Endodermal cell (in vitro differentiated cells): Measurements from ENCODE around the gene NBAS. TPM values are rescaled to one million over a fixed set of nuclear protein-coding genes. Genes with fewer than 3 reads are reported as not detected.

Source experiments
- DNase-seq: peaks from one replicate; pipeline ENCODE4 v3.0.0-alpha.2; 2017
- H3K27ac ChIP-seq: 2 replicates; pipeline ENCODE4 v1.5.1; 2013; ENCODE audit warnings: mild to moderate bottlenecking, low read depth, low read length, moderate library complexity
- H3K27me3 ChIP-seq: 2 replicates; pipeline ENCODE4 v1.6.1; 2013; ENCODE audit warnings: mild to moderate bottlenecking, low read length, moderate library complexity; ENCODE audit not compliant: insufficient read depth, control insufficient read depth, poor library complexity, severe bottlenecking
- H3K36me3 ChIP-seq: 2 replicates; pipeline ENCODE4 v1.7.0; 2013; ENCODE audit warnings: mild to moderate bottlenecking, low read length, moderate library complexity; ENCODE audit not compliant: control insufficient read depth, insufficient read depth
- H3K4me1 ChIP-seq: one replicate; pipeline ENCODE4 v1.7.0; 2013; ENCODE audit warnings: low read length; ENCODE audit not compliant: control insufficient read depth, insufficient read depth
- H3K4me3 ChIP-seq: 2 replicates; pipeline ENCODE4 v1.5.1; 2013; ENCODE audit warnings: mild to moderate bottlenecking, low read length, moderate library complexity
- H3K9ac ChIP-seq: 2 replicates; pipeline ENCODE4 v1.6.1; 2013; ENCODE audit warnings: mild to moderate bottlenecking, low read length, moderate library complexity; ENCODE audit not compliant: poor library complexity, severe bottlenecking; ENCODE audit errors: extremely low read depth
- H3K9me3 ChIP-seq: 2 replicates; pipeline ENCODE4 v1.6.1; 2013; ENCODE audit warnings: mild to moderate bottlenecking, low read length, moderate library complexity; ENCODE audit not compliant: control insufficient read depth
- H3K27ac Mint-ChIP-seq: 2 replicates; pipeline ENCODE4 v1.8.0; 2020; ENCODE audit warnings: mixed read lengths
- H3K27me3 Mint-ChIP-seq: 2 replicates; pipeline ENCODE4 v1.8.0; 2021; ENCODE audit warnings: mild to moderate bottlenecking, mixed read lengths; ENCODE audit not compliant: insufficient read depth
- H3K36me3 Mint-ChIP-seq: 2 replicates; pipeline ENCODE4 v1.8.0; 2020; ENCODE audit warnings: low read depth, mixed read lengths
- H3K4me1 Mint-ChIP-seq: 2 replicates; pipeline ENCODE4 v1.8.0; 2020; ENCODE audit warnings: mixed read lengths
- H3K4me3 Mint-ChIP-seq: 2 replicates; pipeline ENCODE4 v1.8.0; 2020; ENCODE audit warnings: mild to moderate bottlenecking, moderate library complexity, mixed read lengths
- H3K9me3 Mint-ChIP-seq: 2 replicates; pipeline ENCODE4 v1.8.0; 2020; ENCODE audit warnings: mild to moderate bottlenecking, mixed read lengths
- WGBS, 2 experiments: methylation state at CpG; one replicate each; pipeline versions ENCODE4 v1.1.5 to v1.1.7; 2013; ENCODE audit warnings: missing lambda C conversion rate in 2 of 2, mixed read lengths in 1 of 2; ENCODE audit not compliant: insufficient coverage in 1 of 2, insufficient read length in 1 of 2; 5-methylcytosine and 5-hydroxymethylcytosine counted together
- total RNA-seq, 2 donors: library from RNA; stranded (reverse); fragmentation: NEBNext Ultra II Directional in 1 of 2; extraction: Animal tissue kit (Norgen Biotek cat#: 25700) in 1 of 2; gene quantifications; 2 replicates in 1 of 2; 3 replicates in 1 of 2; pipeline ENCODE4 v1.2.1, GENCODE V29; 2021
- TF ChIP-seq, protein P1 (sequence below): fragments of 200-600 bp; sonication (generic); conservative IDR thresholded peaks from 2 replicates; pipeline ENCODE4 v1.5.0; 2021; ENCODE audit warnings: antibody characterized with exemption, mild to moderate bottlenecking

NBAS gene
- total RNA-seq, 2 donors from 2014 or later = 47.4 to 54.7 TPM

DNA sequence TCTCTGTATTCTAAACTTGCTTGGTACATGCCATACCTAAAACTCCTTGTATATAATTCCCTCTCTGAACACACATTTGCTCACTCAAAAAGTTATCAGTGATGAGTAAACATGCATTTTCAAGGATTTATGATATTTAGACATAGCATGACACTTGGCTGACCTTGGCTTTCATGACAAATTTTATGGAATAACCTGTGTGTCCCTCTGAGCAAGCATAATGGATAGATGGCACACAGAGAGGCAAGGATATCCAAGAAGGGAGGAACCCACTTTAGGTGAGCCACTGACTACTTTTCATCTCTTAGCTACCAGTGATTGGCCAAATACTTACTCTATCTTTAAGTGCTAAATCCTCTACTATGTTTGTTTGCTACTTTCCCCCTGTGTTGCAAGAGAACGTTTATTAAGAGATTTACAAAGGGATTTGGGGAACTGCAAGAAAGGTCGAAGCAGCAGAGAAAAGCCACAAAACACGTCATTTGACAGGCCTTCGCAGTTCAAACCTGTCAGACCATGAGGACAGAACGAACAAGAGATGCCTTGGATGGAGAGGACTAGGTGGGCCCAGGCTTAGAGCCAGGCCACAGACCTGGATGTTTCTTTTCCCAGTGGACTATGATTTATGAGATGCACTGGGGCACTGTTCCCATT is 379.9 kb downstream of the NBAS start:
- Mint-ChIP-seq H3K36me3 (peaks cover 2% of the 10 kb centered on the region), H3K27ac (no peak overlapping the region), H3K4me1 (peaks cover 48% of the 10 kb centered on the region), H3K27me3 (no peaks in the 10 kb centered on the region), H3K9me3 (no peaks in the 10 kb centered on the region), H3K4me3 (no peak overlapping the region)
- 77 to 81% methylated on average over 5 of the region's 5 CpGs for WGBS, 2 experiments
- TF ChIP-seq, protein P1, sequence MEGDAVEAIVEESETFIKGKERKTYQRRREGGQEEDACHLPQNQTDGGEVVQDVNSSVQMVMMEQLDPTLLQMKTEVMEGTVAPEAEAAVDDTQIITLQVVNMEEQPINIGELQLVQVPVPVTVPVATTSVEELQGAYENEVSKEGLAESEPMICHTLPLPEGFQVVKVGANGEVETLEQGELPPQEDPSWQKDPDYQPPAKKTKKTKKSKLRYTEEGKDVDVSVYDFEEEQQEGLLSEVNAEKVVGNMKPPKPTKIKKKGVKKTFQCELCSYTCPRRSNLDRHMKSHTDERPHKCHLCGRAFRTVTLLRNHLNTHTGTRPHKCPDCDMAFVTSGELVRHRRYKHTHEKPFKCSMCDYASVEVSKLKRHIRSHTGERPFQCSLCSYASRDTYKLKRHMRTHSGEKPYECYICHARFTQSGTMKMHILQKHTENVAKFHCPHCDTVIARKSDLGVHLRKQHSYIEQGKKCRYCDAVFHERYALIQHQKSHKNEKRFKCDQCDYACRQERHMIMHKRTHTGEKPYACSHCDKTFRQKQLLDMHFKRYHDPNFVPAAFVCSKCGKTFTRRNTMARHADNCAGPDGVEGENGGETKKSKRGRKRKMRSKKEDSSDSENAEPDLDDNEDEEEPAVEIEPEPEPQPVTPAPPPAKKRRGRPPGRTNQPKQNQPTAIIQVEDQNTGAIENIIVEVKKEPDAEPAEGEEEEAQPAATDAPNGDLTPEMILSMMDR = no peak
- Histone ChIP-seq H3K36me3 (no peaks in the 10 kb centered on the region), H3K4me3 (no peak overlapping the region), H3K4me1 (peaks cover 28% of the 10 kb centered on the region), H3K9me3 (no peaks in the 10 kb centered on the region), H3K27me3 (no peaks in the 10 kb centered on the region), H3K9ac (no peak overlapping the region), H3K27ac (no peak overlapping the region)
- DNase-seq = no peak

DNA sequence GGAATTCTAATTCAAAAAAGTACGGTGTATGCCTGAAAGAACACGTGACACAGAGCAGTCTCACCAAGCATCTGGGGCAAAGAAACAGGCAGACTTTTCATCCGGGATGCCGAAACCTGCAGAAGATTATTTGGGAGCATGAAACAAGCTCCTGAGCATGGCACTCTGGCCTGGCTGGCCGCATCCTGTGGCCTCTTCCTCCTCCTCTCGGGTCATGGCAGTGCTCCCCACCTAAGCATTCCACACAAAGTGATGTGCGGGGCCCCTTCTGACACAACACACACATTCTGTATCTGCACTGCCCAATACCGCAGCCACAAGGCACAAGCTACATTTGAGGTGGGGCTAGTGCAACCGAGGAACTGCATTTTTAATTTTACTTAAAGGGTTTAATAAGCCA is 380.8 kb downstream of the NBAS start:
- Histone ChIP-seq H3K27me3 (no peaks in the 10 kb centered on the region), H3K36me3 (no peaks in the 10 kb centered on the region), H3K9me3 (no peaks in the 10 kb centered on the region), H3K4me3 (no peak overlapping the region), H3K4me1 (peaks cover 27% of the 10 kb centered on the region), H3K27ac (no peak overlapping the region), H3K9ac (no peak overlapping the region)
- TF ChIP-seq, protein P1 = no peak
- no peaks in the 10 kb centered on the region for H3K9me3 Mint-ChIP-seq
- no peak for DNase-seq
- H3K4me1 Mint-ChIP-seq = peaks cover 46% of the 10 kb centered on the region
- peaks cover 2% of the 10 kb centered on the region for H3K36me3 Mint-ChIP-seq
- no peaks in the 10 kb centered on the region for H3K27me3 Mint-ChIP-seq
- H3K27ac Mint-ChIP-seq = no peak overlapping the region
- WGBS, 2 experiments = 92 to 93% methylated on average over 4 to 9 of the region's 9 CpGs
- H3K4me3 Mint-ChIP-seq = no peak overlapping the region

DNA sequence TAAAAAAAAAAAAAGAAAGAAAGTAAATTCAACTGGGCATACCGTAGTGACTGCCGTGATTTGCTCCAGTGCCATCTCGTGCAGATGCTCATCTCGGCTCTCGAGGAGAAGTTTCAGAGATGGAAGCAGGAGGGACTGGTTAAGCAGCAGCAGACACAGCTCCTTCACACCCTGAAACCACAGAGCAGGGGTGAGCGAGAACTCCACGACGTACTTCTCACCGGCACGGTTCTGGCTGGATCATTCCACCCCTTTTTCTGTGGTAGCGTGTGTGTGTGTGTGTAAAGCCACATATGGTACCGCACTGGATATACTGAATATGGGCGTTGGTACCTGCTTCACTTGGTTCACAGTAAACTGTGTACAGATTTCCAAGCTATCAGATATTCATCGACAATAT is 382.2 kb downstream of the NBAS start:
- Histone ChIP-seq H3K27me3 (no peaks in the 10 kb centered on the region), H3K4me3 (no peak overlapping the region), H3K4me1 (peaks cover 24% of the 10 kb centered on the region), H3K36me3 (no peaks in the 10 kb centered on the region), H3K9me3 (no peaks in the 10 kb centered on the region), H3K27ac (no peak overlapping the region), H3K9ac (no peak overlapping the region)
- WGBS, 2 experiments = 92 to 94% methylated on average over 6 to 13 of the region's 14 CpGs
- TF ChIP-seq, protein P1 = no peak
- peaks cover 2% of the 10 kb centered on the region for H3K36me3 Mint-ChIP-seq
- no peaks in the 10 kb centered on the region for H3K9me3 Mint-ChIP-seq
- DNase-seq = no peak
- H3K4me3 Mint-ChIP-seq = no peak overlapping the region
- H3K4me1 Mint-ChIP-seq = peaks cover 40% of the 10 kb centered on the region
- H3K27me3 Mint-ChIP-seq = no peaks in the 10 kb centered on the region
- H3K27ac Mint-ChIP-seq = no peak overlapping the region
